SK-N-SH treated with all-trans-retinoic acid at 6 μM for 48 hours (cell line): Measurements from ENCODE around the gene GPR137.

Experiments
- ATAC-seq: fragments of 200-7000 bp; cut with Tn5 transposase; 3 replicates; pipeline ENCODE4 v1.9.1; 2020; ENCODE audit warnings: mild to moderate bottlenecking, moderate library complexity
- ARNTL ChIP-seq: fragments of 450-650 bp; formaldehyde crosslinking; IDR thresholded peaks from 2 replicates; pipeline ENCODE4 v1.5.0; 2020; ENCODE audit warnings: low read depth, mild to moderate bottlenecking, moderate library complexity, borderline replicate concordance
- BACH2 ChIP-seq: fragments of 250-450 bp; sonication (Bioruptor Pico); IDR thresholded peaks from 2 replicates; pipeline ENCODE4 v1.9.0; 2021; ENCODE audit warnings: mild to moderate bottlenecking, borderline replicate concordance
- CSDC2 ChIP-seq: fragments of 250-450 bp; sonication (Bioruptor Pico); IDR thresholded peaks from 2 replicates; pipeline ENCODE4 v1.5.0; 2020; ENCODE audit warnings: mild to moderate bottlenecking, moderate library complexity
- ISL1 ChIP-seq: fragments of 250-450 bp; sonication (Bioruptor Pico); IDR thresholded peaks from 2 replicates; pipeline ENCODE4 v2.1.2; 2022; ENCODE audit warnings: mild to moderate bottlenecking, moderate library complexity
- OSR1 ChIP-seq: fragments of 250-450 bp; sonication (Bioruptor Pico); IDR thresholded peaks from 2 replicates; pipeline ENCODE4 v1.8.0; 2022; ENCODE audit warnings: moderate library complexity, mild to moderate bottlenecking, inconsistent platforms
- PATZ1 ChIP-seq: fragments of 250-450 bp; sonication (Bioruptor Pico); IDR thresholded peaks from 2 replicates; pipeline ENCODE4 v1.8.0; 2020; ENCODE audit warnings: mild to moderate bottlenecking, moderate library complexity, borderline replicate concordance
- POU6F1 ChIP-seq: fragments of 250-450 bp; sonication (Bioruptor Pico); IDR thresholded peaks from 2 replicates; pipeline ENCODE4 v1.8.0; 2021; ENCODE audit warnings: low read depth, mild to moderate bottlenecking, moderate library complexity, borderline replicate concordance
- PPARA ChIP-seq: fragments of 250-450 bp; sonication (Bioruptor Pico); IDR thresholded peaks from 2 replicates; pipeline ENCODE4 v1.5.0; 2020; ENCODE audit warnings: mild to moderate bottlenecking, borderline replicate concordance
- RARB ChIP-seq: fragments of 250-450 bp; sonication (Bioruptor Pico); IDR thresholded peaks from 2 replicates; pipeline ENCODE4 v1.8.0; 2021; ENCODE audit warnings: mild to moderate bottlenecking, moderate library complexity
- SNAI2 ChIP-seq: fragments of 250-450 bp; sonication (Bioruptor Pico); IDR thresholded peaks from 2 replicates; pipeline ENCODE4 v1.5.0; 2020; ENCODE audit warnings: mild to moderate bottlenecking, moderate library complexity
- TCF4 ChIP-seq: fragments of 250-450 bp; sonication (Bioruptor Pico); IDR thresholded peaks from 2 replicates; pipeline ENCODE4 v1.8.0; 2021; ENCODE audit warnings: mild to moderate bottlenecking, moderate library complexity, borderline replicate concordance
- TOX ChIP-seq: fragments of 250-450 bp; sonication (Bioruptor Pico); IDR thresholded peaks from 2 replicates; pipeline ENCODE4 v1.8.0; 2021; ENCODE audit warnings: mild to moderate bottlenecking, moderate library complexity, borderline replicate concordance
- ZFP30 ChIP-seq: fragments of 450-650 bp; formaldehyde crosslinking; IDR thresholded peaks from 2 replicates; pipeline ENCODE4 v1.5.0; 2022; ENCODE audit warnings: mild to moderate bottlenecking, moderate library complexity
- ZNF565 ChIP-seq: fragments of 450-650 bp; formaldehyde crosslinking; conservative IDR thresholded peaks from 2 replicates; pipeline ENCODE4 v1.5.0; 2020; ENCODE audit warnings: low read depth, mild to moderate bottlenecking, moderate library complexity
- ZNF70 ChIP-seq: fragments of 450-650 bp; formaldehyde crosslinking; IDR thresholded peaks from 2 replicates; pipeline ENCODE4 v1.5.0; 2020; ENCODE audit warnings: mild to moderate bottlenecking, moderate library complexity
- ZNF8 ChIP-seq: fragments of 450-650 bp; formaldehyde crosslinking; IDR thresholded peaks from 2 replicates; pipeline ENCODE4 v1.5.0; 2020; ENCODE audit warnings: mild to moderate bottlenecking, moderate library complexity
- TF ChIP-seq, protein P1 (sequence below): fragments of 250-450 bp; sonication (Bioruptor Pico); IDR thresholded peaks from 2 replicates; pipeline ENCODE4 v1.5.1; 2021; ENCODE audit warnings: mild to moderate bottlenecking, moderate library complexity
- TF ChIP-seq, protein P2 (sequence below): fragments of 250-450 bp; sonication (Bioruptor Pico); IDR thresholded peaks from 2 replicates; pipeline ENCODE4 v1.5.1; 2020; ENCODE audit warnings: low read depth, mild to moderate bottlenecking, moderate library complexity
- TF ChIP-seq, protein P3 (sequence below): fragments of 250-450 bp; sonication (Bioruptor Pico); IDR thresholded peaks from 2 replicates; pipeline ENCODE4 v1.5.0; 2020; ENCODE audit warnings: mild to moderate bottlenecking, moderate library complexity

Gene GPR137

DNA sequence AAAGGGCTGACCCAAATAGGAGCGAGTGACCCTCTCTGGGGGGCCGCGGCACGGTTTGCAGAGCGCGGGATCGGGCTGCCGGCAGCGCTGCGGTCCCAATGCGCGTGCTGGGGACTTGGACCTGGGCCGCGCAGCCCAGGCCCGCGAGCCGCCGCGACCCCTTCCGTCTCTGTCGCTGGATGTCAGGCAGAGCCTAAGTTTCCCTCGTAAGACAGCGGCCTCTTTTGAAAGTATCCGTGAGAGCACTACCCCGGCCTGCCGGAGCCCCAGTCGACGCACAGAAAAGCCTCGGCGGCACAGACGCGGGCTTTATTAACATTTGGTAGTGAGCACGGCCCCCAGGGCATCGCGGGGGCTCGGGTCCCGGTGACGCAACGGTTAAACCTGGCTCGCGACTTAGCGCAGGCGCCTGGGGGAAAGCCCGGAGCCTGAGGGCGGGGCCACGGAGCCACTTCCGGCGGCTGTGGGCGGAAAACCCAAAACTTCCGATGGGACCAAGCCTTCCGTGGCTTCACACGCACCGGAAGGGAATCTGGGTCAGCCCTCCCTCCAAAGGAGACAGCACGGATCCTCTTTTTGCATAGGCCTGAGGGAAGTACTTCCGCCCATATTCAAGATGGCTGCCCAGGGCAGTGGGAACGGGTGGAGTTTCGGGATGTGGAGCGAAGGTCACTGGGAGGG is 16.0 kb upstream of the GPR137 start (continued):
- TF ChIP-seq ZNF565 (CRISPR knock-in tag): no peak

DNA sequence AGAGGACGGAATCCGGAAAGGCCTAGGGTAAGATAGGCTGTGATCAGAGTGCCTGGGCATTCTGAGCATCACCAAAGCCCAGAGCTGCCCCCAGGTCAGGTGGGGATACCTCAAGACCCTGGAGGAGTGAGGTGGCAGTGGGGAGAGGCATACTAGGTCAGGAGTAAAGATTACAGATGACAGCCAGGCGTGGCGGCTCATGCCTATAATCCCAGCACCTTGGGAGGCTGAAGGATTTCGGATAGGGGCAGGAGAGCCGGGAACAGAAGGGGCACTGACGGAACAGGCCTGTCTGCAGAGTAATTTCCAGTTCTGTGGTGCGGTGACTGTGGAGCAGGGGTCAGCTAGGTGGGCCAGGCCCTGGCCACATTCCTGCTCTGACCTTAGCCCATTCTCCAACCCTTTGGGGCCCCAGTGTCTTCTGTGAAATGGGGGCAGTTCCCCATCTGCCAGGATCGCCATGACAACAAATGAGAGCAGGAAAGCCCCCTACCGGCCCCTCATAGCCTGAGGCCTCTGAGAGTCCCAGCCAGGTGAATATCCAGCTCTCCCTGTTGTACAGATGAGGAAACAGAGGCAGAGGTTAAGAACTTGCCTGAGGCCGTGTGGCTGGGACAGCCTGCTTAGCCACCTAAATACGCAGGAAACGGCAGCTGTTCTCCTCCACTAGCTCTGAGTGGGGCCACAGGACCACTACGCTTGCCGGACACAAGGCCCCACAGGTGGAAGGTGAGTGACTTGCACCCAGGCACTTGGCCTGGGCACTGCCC is 10.4 kb upstream of the GPR137 start:
- TF ChIP-seq ZFP30 (CRISPR knock-in tag) (no peak), CSDC2 (CRISPR knock-in tag) (no peak), PATZ1 (no peak), ZNF8 (CRISPR knock-in tag) (no peak), TOX (CRISPR knock-in tag) (no peak), OSR1 (CRISPR knock-in tag) (no peak), PPARA (CRISPR knock-in tag) (no peak), ARNTL (CRISPR knock-in tag) (no peak), BACH2 (CRISPR knock-in tag) (no peak), TCF4 (CRISPR knock-in tag) (no peak), RARB (no peak)
- TF ChIP-seq, protein P1, sequence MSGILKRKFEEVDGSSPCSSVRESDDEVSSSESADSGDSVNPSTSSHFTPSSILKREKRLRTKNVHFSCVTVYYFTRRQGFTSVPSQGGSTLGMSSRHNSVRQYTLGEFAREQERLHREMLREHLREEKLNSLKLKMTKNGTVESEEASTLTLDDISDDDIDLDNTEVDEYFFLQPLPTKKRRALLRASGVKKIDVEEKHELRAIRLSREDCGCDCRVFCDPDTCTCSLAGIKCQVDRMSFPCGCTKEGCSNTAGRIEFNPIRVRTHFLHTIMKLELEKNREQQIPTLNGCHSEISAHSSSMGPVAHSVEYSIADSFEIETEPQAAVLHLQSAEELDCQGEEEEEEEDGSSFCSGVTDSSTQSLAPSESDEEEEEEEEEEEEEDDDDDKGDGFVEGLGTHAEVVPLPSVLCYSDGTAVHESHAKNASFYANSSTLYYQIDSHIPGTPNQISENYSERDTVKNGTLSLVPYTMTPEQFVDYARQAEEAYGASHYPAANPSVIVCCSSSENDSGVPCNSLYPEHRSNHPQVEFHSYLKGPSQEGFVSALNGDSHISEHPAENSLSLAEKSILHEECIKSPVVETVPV (CRISPR knock-in tag): no peak
- TF ChIP-seq, protein P2, sequence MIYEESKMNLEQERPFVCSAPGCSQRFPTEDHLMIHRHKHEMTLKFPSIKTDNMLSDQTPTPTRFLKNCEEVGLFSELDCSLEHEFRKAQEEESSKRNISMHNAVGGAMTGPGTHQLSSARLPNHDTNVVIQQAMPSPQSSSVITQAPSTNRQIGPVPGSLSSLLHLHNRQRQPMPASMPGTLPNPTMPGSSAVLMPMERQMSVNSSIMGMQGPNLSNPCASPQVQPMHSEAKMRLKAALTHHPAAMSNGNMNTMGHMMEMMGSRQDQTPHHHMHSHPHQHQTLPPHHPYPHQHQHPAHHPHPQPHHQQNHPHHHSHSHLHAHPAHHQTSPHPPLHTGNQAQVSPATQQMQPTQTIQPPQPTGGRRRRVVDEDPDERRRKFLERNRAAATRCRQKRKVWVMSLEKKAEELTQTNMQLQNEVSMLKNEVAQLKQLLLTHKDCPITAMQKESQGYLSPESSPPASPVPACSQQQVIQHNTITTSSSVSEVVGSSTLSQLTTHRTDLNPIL (CRISPR knock-in tag): no peak
- TF ChIP-seq, all 23 proteins: peak for 0
- no peak for ATAC-seq

GRCh38 chr11:64275841-64276240 is 9.8 kb upstream of the GPR137 start:
- no peak for ATAC-seq
- TF ChIP-seq TOX (CRISPR knock-in tag): no peak
- TF ChIP-seq ZNF8 (CRISPR knock-in tag): no peak
- TF ChIP-seq SNAI2 (CRISPR knock-in tag): no peak
- no peak for TF ChIP-seq ZNF70 (CRISPR knock-in tag)
- no peak for TF ChIP-seq ISL1
- TF ChIP-seq POU6F1 (CRISPR knock-in tag): no peak
- TF ChIP-seq RARB: no peak
- no peak for TF ChIP-seq ZNF565 (CRISPR knock-in tag)
- TF ChIP-seq, protein P3, sequence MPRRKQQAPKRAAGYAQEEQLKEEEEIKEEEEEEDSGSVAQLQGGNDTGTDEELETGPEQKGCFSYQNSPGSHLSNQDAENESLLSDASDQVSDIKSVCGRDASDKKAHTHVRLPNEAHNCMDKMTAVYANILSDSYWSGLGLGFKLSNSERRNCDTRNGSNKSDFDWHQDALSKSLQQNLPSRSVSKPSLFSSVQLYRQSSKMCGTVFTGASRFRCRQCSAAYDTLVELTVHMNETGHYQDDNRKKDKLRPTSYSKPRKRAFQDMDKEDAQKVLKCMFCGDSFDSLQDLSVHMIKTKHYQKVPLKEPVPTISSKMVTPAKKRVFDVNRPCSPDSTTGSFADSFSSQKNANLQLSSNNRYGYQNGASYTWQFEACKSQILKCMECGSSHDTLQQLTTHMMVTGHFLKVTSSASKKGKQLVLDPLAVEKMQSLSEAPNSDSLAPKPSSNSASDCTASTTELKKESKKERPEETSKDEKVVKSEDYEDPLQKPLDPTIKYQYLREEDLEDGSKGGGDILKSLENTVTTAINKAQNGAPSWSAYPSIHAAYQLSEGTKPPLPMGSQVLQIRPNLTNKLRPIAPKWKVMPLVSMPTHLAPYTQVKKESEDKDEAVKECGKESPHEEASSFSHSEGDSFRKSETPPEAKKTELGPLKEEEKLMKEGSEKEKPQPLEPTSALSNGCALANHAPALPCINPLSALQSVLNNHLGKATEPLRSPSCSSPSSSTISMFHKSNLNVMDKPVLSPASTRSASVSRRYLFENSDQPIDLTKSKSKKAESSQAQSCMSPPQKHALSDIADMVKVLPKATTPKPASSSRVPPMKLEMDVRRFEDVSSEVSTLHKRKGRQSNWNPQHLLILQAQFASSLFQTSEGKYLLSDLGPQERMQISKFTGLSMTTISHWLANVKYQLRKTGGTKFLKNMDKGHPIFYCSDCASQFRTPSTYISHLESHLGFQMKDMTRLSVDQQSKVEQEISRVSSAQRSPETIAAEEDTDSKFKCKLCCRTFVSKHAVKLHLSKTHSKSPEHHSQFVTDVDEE (CRISPR knock-in tag): no peak
- TF ChIP-seq CSDC2 (CRISPR knock-in tag): no peak
